Stomach (tissue), 4 donors: ENCODE results near the gene LOXHD1.

Source experiments
- EP300 ChIP-seq: sonication (generic); formaldehyde crosslinking; IDR thresholded peaks from one replicate; pipeline ENCODE4 v1.6.1; 2017; ENCODE audit warnings: antibody characterized with exemption
- POLR2A ChIP-seq, 4 donors: fragments of 450-650 bp; IDR thresholded peaks; one replicate each; pipeline ENCODE4 v1.6.1; 2016; ENCODE audit warnings: antibody characterized with exemption in 4 of 4, control low read depth in 2 of 4, mild to moderate bottlenecking in 1 of 4, moderate library complexity in 1 of 4
- TF ChIP-seq, protein P1 (sequence below), 7 experiments: fragments of 450-650 bp in 4 of 7; fragments of 200-600 bp in 3 of 7; sonication (generic) in 3 of 7; IDR thresholded peaks; one replicate each; pipeline ENCODE4 v1.5.1; 2016 to 2019; ENCODE audit warnings: antibody characterized with exemption in 7 of 7, control low read depth in 2 of 7, mild to moderate bottlenecking in 1 of 7

DNA sequence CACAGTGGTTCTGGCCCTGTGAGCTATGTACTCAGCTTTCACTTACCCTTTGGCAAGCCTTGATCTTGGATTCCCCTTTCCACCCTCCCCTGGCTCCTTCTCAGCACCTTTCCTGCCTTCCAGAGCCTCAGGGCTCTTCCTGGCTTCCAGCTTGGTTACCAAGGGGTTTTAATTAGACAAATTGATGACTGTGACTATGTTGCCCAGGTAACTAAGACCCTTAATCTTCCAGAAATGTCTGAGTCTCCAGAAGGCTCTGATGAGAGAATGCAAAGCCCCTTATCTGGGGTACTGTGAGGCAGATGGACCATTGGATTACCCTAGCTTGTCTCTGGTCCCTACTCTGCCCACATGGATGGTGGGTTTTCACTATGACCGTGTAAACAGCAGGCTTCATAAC lies 174.2 kb downstream of the LOXHD1 start:
- TF ChIP-seq EP300 (no peak), POLR2A (IDR thresholded peaks at IDR 0.05) (no peak)
- TF ChIP-seq, protein P1, sequence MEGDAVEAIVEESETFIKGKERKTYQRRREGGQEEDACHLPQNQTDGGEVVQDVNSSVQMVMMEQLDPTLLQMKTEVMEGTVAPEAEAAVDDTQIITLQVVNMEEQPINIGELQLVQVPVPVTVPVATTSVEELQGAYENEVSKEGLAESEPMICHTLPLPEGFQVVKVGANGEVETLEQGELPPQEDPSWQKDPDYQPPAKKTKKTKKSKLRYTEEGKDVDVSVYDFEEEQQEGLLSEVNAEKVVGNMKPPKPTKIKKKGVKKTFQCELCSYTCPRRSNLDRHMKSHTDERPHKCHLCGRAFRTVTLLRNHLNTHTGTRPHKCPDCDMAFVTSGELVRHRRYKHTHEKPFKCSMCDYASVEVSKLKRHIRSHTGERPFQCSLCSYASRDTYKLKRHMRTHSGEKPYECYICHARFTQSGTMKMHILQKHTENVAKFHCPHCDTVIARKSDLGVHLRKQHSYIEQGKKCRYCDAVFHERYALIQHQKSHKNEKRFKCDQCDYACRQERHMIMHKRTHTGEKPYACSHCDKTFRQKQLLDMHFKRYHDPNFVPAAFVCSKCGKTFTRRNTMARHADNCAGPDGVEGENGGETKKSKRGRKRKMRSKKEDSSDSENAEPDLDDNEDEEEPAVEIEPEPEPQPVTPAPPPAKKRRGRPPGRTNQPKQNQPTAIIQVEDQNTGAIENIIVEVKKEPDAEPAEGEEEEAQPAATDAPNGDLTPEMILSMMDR (IDR thresholded peaks at IDR 0.05) = no peak
